HG02970 (cell line): ENCODE data around the gene IGFBP1.
"Not testable (repeated sequence)": the region's sequence is repeated elsewhere in the genome, so short reads cannot be mapped to it uniquely, and the experiment has no call there.

Experiments
- ATAC-seq: cut with Tn5 transposase; IDR thresholded peaks from one replicate; pipeline ENCODE4 v1.9.1; 2021; ENCODE audit warnings: mild to moderate bottlenecking, moderate library complexity, moderate number of reproducible peaks; ENCODE audit not compliant: unreplicated experiment, low FRiP score

The IGFBP1 gene

GRCh38 chr7:45888185-45888992 is at the start of gene IGFBP1:
IGFBP1 (plus strand) TSS chr7:45888488; CDS start chr7:45888653, 165 bp downstream.
- no peak for ATAC-seq

- not testable (repeated sequence) for ATAC-seq
These were observed 49.4 kb upstream of the IGFBP1 start for GRCh38 chr7:45838852-45839251.

- ATAC-seq: not testable (repeated sequence)
These were observed 46.2 kb upstream of the IGFBP1 start for GRCh38 chr7:45841926-45842717.

- not testable (repeated sequence) for ATAC-seq
These were observed 41.8 kb upstream of the IGFBP1 start for GRCh38 chr7:45846536-45846935.

- not testable (repeated sequence) for ATAC-seq
These were observed 39.6 kb upstream of the IGFBP1 start for GRCh38 chr7:45848734-45849133.

GRCh38 chr7:45852984-45853383 is 35.3 kb upstream of the IGFBP1 start:
- not testable (repeated sequence) for ATAC-seq

GRCh38 chr7:45853491-45853890 is 34.8 kb upstream of the IGFBP1 start:
- not testable (repeated sequence) for ATAC-seq

- ATAC-seq: not testable (repeated sequence)
These were observed 32.6 kb upstream of the IGFBP1 start for GRCh38 chr7:45855680-45856079.

GRCh38 chr7:45856888-45857287 is 31.4 kb upstream of the IGFBP1 start:
- not testable (repeated sequence) for ATAC-seq

GRCh38 chr7:45863715-45864114 is 24.6 kb upstream of the IGFBP1 start:
- ATAC-seq: no peak

GRCh38 chr7:45865594-45866410 is 22.5 kb upstream of the IGFBP1 start:
- no peak for ATAC-seq

- no peak for ATAC-seq
These were observed 20.8 kb upstream of the IGFBP1 start for GRCh38 chr7:45867471-45867870.

- no peak for ATAC-seq
These were observed 18.9 kb upstream of the IGFBP1 start for GRCh38 chr7:45869426-45869825.

GRCh38 chr7:45872116-45873034 is 15.9 kb upstream of the IGFBP1 start:
- no peak for ATAC-seq

GRCh38 chr7:45873035-45873354 is 15.3 kb upstream of the IGFBP1 start, which contains the start of gene CCDC201:
CCDC201 (minus strand) TSS chr7:45873082; CDS start chr7:45873007, 75 bp downstream.
- ATAC-seq: no peak

GRCh38 chr7:45873355-45873754 is 14.9 kb upstream of the IGFBP1 start:
- ATAC-seq: no peak

- ATAC-seq: no peak
These were observed 13.7 kb upstream of the IGFBP1 start for GRCh38 chr7:45874408-45875131.

GRCh38 chr7:45876519-45876918 is 11.8 kb upstream of the IGFBP1 start:
- no peak for ATAC-seq
